ENCODE results near the gene STK35.

GRCh38 chr20:2125474-2126112, 24.0 kb downstream of the STK35 start:
- TF ChIP-seq REST (IDR thresholded peaks at IDR 0.05; ENCODE audit: borderline replicate concordance) (no peak), CTCF (IDR thresholded peaks at IDR 0.05; ENCODE audit: poor library complexity, severe bottlenecking) (no peak), EZH2 (IDR thresholded peaks at IDR 0.05; ENCODE audit: borderline replicate concordance, insufficient read depth, low read length, poor library complexity, severe bottlenecking) (no peak)

Measured in neural cell (in vitro differentiated cells).